ENCODE data around the gene TKT.

- TF ChIP-seq CTCF (IDR thresholded peaks at IDR 0.05; ENCODE audit: low read depth, low read length) (no peak), EZH2phosphoT487 (IDR thresholded peaks at IDR 0.05; ENCODE audit: low read depth) (no peak)
Observed at GRCh38 chr3:53188136-53188685, 67.6 kb downstream of the TKT start.

All from OCI-LY3 (cell line).